Neuronal stem cell (in vitro differentiated cells): ENCODE results near the gene TVP23A.
"Not testable (repeated sequence)": the region's sequence is repeated elsewhere in the genome, so short reads cannot be mapped to it uniquely, and the experiment has no call there.

Experiments used
- DNase-seq: peaks from one replicate; pipeline ENCODE4 v3.0.0-alpha.2; 2013; ENCODE audit warnings: low spot score
- H2AFZ ChIP-seq: one replicate; pipeline ENCODE4 v1.6.1; 2013; ENCODE audit warnings: mild to moderate bottlenecking, low read length, inconsistent platforms
- H2AK5ac ChIP-seq: 2 replicates; pipeline ENCODE4 v1.6.1; 2013; ENCODE audit warnings: low read depth, mild to moderate bottlenecking, inconsistent platforms, low read length, moderate library complexity, mixed read lengths
- H2BK120ac ChIP-seq: 2 replicates; pipeline ENCODE4 v1.6.1; 2013; ENCODE audit warnings: low read depth, mild to moderate bottlenecking, inconsistent platforms, low read length, moderate library complexity, mixed read lengths
- H2BK12ac ChIP-seq: one replicate; pipeline ENCODE4 v1.6.1; 2013; ENCODE audit warnings: low read length, inconsistent platforms
- H2BK15ac ChIP-seq: 2 replicates; pipeline ENCODE4 v1.6.1; 2013; ENCODE audit warnings: mild to moderate bottlenecking, low read length, inconsistent platforms, mixed read lengths
- H2BK5ac ChIP-seq: one replicate; pipeline ENCODE4 v1.6.1; 2013; ENCODE audit warnings: inconsistent platforms, mild to moderate bottlenecking, low read length, moderate library complexity
- H3K14ac ChIP-seq: one replicate; pipeline ENCODE4 v1.6.1; 2013; ENCODE audit warnings: low read length, inconsistent platforms
- H3K18ac ChIP-seq: 2 replicates; pipeline ENCODE4 v1.6.1; 2013; ENCODE audit warnings: low read length, inconsistent platforms
- H3K23ac ChIP-seq: 2 replicates; pipeline ENCODE4 v1.6.1; 2013; ENCODE audit warnings: low read depth, mild to moderate bottlenecking, mixed read lengths, low read length, inconsistent platforms; ENCODE audit not compliant: poor library complexity
- H3K27ac ChIP-seq: replicated peaks from 3 replicates; pipeline ENCODE4 v1.5.1; 2013; ENCODE audit warnings: low read length, inconsistent platforms
- H3K27me3 ChIP-seq, 3 experiments: 2 replicates each; pipeline ENCODE4 v1.6.1; 2013; ENCODE audit warnings: low read length in 3 of 3, mild to moderate bottlenecking in 2 of 3, inconsistent platforms in 1 of 3, low read depth in 1 of 3, mixed read lengths in 1 of 3, moderate library complexity in 1 of 3; ENCODE audit not compliant: control insufficient read depth in 3 of 3, insufficient read depth in 3 of 3
- H3K36me3 ChIP-seq, 2 donors: replicated peaks in 1 of 2; 2 replicates each; pipeline ENCODE4 v1.6.1; 2013; ENCODE audit warnings: low read length in 2 of 2; ENCODE audit not compliant: control insufficient read depth in 2 of 2, insufficient read depth in 2 of 2
- H3K4ac ChIP-seq: 2 replicates; pipeline ENCODE4 v1.6.1; 2013; ENCODE audit warnings: inconsistent platforms, mild to moderate bottlenecking, low read length, moderate library complexity
- H3K4me1 ChIP-seq, 2 donors: 1 replicate in 1 of 2; 2 replicates in 1 of 2; pipeline ENCODE4 v1.6.1; 2013; ENCODE audit warnings: low read length in 2 of 2, low read depth in 1 of 2; ENCODE audit not compliant: control insufficient read depth in 2 of 2, insufficient read depth in 1 of 2
- H3K4me2 ChIP-seq: one replicate; pipeline ENCODE4 v1.6.1; 2013; ENCODE audit warnings: mild to moderate bottlenecking, low read length, inconsistent platforms; ENCODE audit not compliant: insufficient read depth, poor library complexity, severe bottlenecking
- H3K4me3 ChIP-seq, 2 donors: 2 replicates each; pipeline ENCODE4 v1.5.1; 2013; ENCODE audit warnings: low read length in 2 of 2, mild to moderate bottlenecking in 2 of 2, inconsistent platforms in 1 of 2, moderate library complexity in 1 of 2
- H3K79me1 ChIP-seq: one replicate; pipeline ENCODE4 v1.6.1; 2013; ENCODE audit warnings: low read depth, mild to moderate bottlenecking, inconsistent platforms, low read length, moderate library complexity
- H3K9ac ChIP-seq: one replicate; pipeline ENCODE4 v1.6.1; 2013; ENCODE audit warnings: mild to moderate bottlenecking, low read depth, low read length, inconsistent platforms; ENCODE audit not compliant: poor library complexity
- H3K9me3 ChIP-seq, 2 donors: replicated peaks in 1 of 2; 2 replicates each; pipeline versions ENCODE3 to v1.6.1; 2013; ENCODE audit warnings: low read length in 2 of 2, mild to moderate bottlenecking in 2 of 2, inconsistent platforms in 1 of 2, low read depth in 1 of 2, mixed read lengths in 1 of 2, moderate library complexity in 1 of 2; ENCODE audit not compliant: control insufficient read depth in 2 of 2, insufficient read depth in 1 of 2
- H4K8ac ChIP-seq: one replicate; pipeline ENCODE4 v1.6.1; 2013; ENCODE audit warnings: low read depth, mild to moderate bottlenecking, inconsistent platforms, low read length, moderate library complexity
- H4K91ac ChIP-seq: one replicate; pipeline ENCODE4 v1.6.1; 2013; ENCODE audit warnings: low read length, low read depth, mild to moderate bottlenecking, inconsistent platforms; ENCODE audit not compliant: poor library complexity
- WGBS, 2 donors: extraction: QIAGEN DNeasy Blood & Tissue Kit; methylation state at CpG; one replicate each; pipeline ENCODE4 v1.1.7; 2013; ENCODE audit warnings: missing lambda C conversion rate in 2 of 2, mixed read lengths in 1 of 2; ENCODE audit not compliant: insufficient read length in 2 of 2, insufficient replicate concordance in 1 of 2; ENCODE audit errors: extremely low coverage in 2 of 2; 5-methylcytosine and 5-hydroxymethylcytosine counted together

Gene TVP23A

DNA sequence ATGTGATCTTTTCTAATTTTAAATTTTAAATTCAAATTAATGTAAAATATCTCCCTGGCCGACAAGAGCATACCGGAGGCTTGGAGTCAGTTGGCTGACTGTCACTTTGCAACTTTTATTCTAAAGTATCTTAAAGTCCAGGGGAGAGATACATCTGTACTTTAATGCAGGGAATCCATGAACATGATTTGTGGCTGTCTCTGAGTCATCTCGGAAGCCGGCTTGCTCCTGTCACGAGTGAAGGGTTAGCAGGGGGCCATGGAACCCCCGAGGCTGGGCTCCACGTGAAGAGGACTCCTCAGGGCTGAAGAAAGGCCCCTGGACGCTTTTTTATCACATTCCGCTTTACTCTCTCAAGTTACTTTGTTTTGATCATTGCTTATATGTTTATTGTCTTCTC is 13.3 kb downstream of the TVP23A start:
- H2AK5ac ChIP-seq = no peak overlapping the region
- no peak overlapping the region for H3K4me3 ChIP-seq
- no peak for DNase-seq
- H3K23ac ChIP-seq = no peak overlapping the region
- no CpG with 5 or more reads among the region's 9 CpGs for WGBS, 2 donors
- H2BK12ac ChIP-seq = no peak overlapping the region
- H3K27ac ChIP-seq = no peak overlapping the region
- H3K27me3 ChIP-seq = no peaks in the 10 kb centered on the region
- H3K9me3 ChIP-seq = peaks cover 0 to 3% of the 10 kb centered on the region in 2 donors
- no peaks in the 10 kb centered on the region for H3K79me1 ChIP-seq
- no peak overlapping the region for H4K8ac ChIP-seq
- H3K4ac ChIP-seq = no peak overlapping the region
- no peak overlapping the region for H3K4me2 ChIP-seq
- H2BK15ac ChIP-seq = no peak overlapping the region
- no peak overlapping the region for H2BK120ac ChIP-seq
- no peak overlapping the region for H3K18ac ChIP-seq
- no peak overlapping the region for H4K91ac ChIP-seq
- no peak overlapping the region for H3K9ac ChIP-seq
- no peaks in the 10 kb centered on the region for H3K4me1 ChIP-seq
- no peak overlapping the region for H2AFZ ChIP-seq
- no peak overlapping the region for H2BK5ac ChIP-seq
- no peak overlapping the region for H3K14ac ChIP-seq
- H3K36me3 ChIP-seq = no peaks in the 10 kb centered on the region

DNA sequence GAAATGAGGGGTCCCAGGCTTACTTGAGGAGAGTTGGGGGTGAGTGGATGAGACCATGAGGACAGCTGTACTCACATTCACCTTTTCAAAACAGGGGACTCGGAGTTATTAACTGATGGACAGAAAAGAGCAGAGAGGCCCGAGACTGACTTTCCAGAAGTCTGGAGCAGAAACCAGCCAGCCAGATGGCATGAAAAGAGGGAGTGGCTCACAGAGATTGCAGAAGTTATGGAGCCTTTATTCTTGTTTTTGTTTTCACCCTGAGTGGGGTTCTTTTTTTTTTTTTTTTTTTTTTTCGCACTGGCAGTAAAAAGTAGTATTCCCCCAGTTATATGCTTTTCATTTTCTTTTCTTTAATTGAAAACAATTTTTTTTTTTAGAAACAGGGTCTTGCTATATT is 18.9 kb downstream of the TVP23A start:
- Histone ChIP-seq H2AFZ (no peak overlapping the region), H3K4ac (no peak overlapping the region), H3K36me3 (no peaks in the 10 kb centered on the region), H3K4me1 (no peaks in the 10 kb centered on the region), H2AK5ac (no peak overlapping the region), H3K9ac (no peak overlapping the region), H3K18ac (no peak overlapping the region), H3K9me3 (no peaks in the 10 kb centered on the region), H2BK12ac (no peak overlapping the region), H3K27ac (no peak overlapping the region), H3K23ac (no peak overlapping the region), H3K4me3 (no peak overlapping the region), H2BK15ac (no peak overlapping the region), H4K91ac (no peak overlapping the region), H4K8ac (no peak overlapping the region), H2BK5ac (no peak overlapping the region), H3K4me2 (no peak overlapping the region), H3K27me3 (no peaks in the 10 kb centered on the region), H3K79me1 (no peaks in the 10 kb centered on the region), H3K14ac (no peak overlapping the region), H2BK120ac (no peak overlapping the region)
- no CpG with 5 or more reads among the region's 3 CpGs for WGBS, 2 donors
- no peak for DNase-seq

DNA sequence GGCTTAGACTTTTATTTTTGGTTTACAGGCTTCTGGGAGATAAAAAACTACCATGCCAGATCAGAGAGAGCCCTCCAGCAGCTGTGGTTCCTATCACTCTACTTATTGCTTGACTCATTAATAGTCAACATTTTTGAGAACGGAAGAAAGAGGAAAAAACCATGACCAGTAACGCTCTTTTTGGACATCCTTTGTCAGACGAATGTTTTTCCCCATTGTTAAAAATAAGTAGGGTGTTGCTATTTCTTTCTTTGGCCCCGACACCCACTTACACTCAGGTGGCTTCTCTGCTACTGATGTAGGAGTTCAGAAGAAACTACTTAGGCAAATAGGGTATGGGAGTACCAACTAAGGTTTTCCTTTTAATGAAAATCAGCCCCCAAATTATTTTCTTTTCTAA is 27.5 kb downstream of the TVP23A start:
- Histone ChIP-seq H3K4me2 (no peak overlapping the region), H3K4ac (no peak overlapping the region), H2BK120ac (no peak overlapping the region), H3K27ac (no peak overlapping the region), H3K9me3 (no peaks in the 10 kb centered on the region), H3K4me3 (no peak overlapping the region), H2BK15ac (no peak overlapping the region), H3K14ac (no peak overlapping the region), H3K23ac (no peak overlapping the region), H2AK5ac (no peak overlapping the region), H2BK5ac (no peak overlapping the region), H3K27me3 (no peaks in the 10 kb centered on the region), H3K79me1 (no peaks in the 10 kb centered on the region), H4K8ac (no peak overlapping the region), H4K91ac (no peak overlapping the region), H3K36me3 (no peaks in the 10 kb centered on the region), H2AFZ (no peak overlapping the region), H3K9ac (no peak overlapping the region), H3K4me1 (peaks cover 0 to 2% of the 10 kb centered on the region in 2 donors), H3K18ac (no peak overlapping the region), H2BK12ac (no peak overlapping the region)
- DNase-seq = no peak
- no CpG with 5 or more reads among the region's 4 CpGs for WGBS, 2 donors

DNA sequence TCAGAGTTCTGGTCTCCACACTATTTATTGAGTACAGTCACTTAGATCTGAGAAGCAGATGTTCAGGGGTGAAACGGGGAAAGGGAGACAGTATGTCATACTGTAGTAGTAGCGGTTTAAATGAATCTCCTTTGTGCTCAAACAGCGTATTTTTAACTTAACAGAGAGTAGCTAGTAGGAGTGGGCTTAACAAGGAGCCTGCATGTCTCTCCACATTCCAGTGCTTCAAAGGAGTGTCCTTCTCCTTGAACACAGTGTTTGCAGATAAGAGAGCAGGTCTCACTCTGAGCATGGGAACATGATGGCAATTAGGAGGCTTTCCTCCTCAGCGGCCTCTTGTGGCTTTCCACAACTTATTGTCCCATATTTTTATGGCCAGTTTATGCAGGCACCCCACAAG is 30.0 kb downstream of the TVP23A start:
- not testable (repeated sequence) for H2BK15ac ChIP-seq, DNase-seq
- WGBS, 2 donors = no CpG with 5 or more reads among the region's 4 CpGs

More for the DNA sequence above, 30.0 kb downstream of the TVP23A start:
- H3K4me1 ChIP-seq, H3K79me1 ChIP-seq, H3K18ac ChIP-seq, H2AK5ac ChIP-seq, H3K27ac ChIP-seq, H2BK120ac ChIP-seq, H3K9me3 ChIP-seq, H4K91ac ChIP-seq, H3K4ac ChIP-seq, H2BK5ac ChIP-seq, H2BK12ac ChIP-seq, H3K23ac ChIP-seq, H3K27me3 ChIP-seq, H3K4me3 ChIP-seq, H2AFZ ChIP-seq, H4K8ac ChIP-seq, H3K4me2 ChIP-seq, H3K36me3 ChIP-seq, H3K14ac ChIP-seq, H3K9ac ChIP-seq: not testable (repeated sequence)
